HFF-Myc (cell line): Measurements from ENCODE around the gene BABAM2.

Experiments used
- DNase-seq: peaks from one replicate; pipeline ENCODE4 v3.0.0-alpha.2; 2011; ENCODE audit warnings: low read depth; ENCODE audit errors: extremely low read depth
- H3K4me3 ChIP-seq: replicated peaks from 2 replicates; pipeline ENCODE4 v1.5.1; 2011; ENCODE audit warnings: low read depth, mild to moderate bottlenecking, control low read depth, low read length
- CTCF ChIP-seq: IDR thresholded peaks from 2 replicates; pipeline ENCODE4 v1.5.1; 2012; ENCODE audit warnings: mild to moderate bottlenecking, low read depth, low read length, control low read depth; ENCODE audit errors: missing control alignments

The BABAM2 gene

GRCh38 chr2:27980242-27980641 is 89.7 kb downstream of the BABAM2 start:
- no peak for DNase-seq
- no peak for TF ChIP-seq CTCF
- no peak overlapping the region for H3K4me3 ChIP-seq

GRCh38 chr2:27984153-27984552 is 93.6 kb downstream of the BABAM2 start:
- TF ChIP-seq CTCF, result no peak
- no peak overlapping the region for H3K4me3 ChIP-seq
- DNase-seq, result no peak

- DNase-seq, result no peak
- no peak overlapping the region for H3K4me3 ChIP-seq
- TF ChIP-seq CTCF, result no peak
Measured at GRCh38 chr2:27988306-27988705, 97.8 kb downstream of the BABAM2 start.

GRCh38 chr2:27988718-27989117 is 98.2 kb downstream of the BABAM2 start:
- TF ChIP-seq CTCF, result no peak
- no peak for DNase-seq
- no peak overlapping the region for H3K4me3 ChIP-seq

- no peak overlapping the region for H3K4me3 ChIP-seq
- DNase-seq, result no peak
- TF ChIP-seq CTCF, result no peak
Measured at GRCh38 chr2:27989149-27989548, 98.6 kb downstream of the BABAM2 start.

- DNase-seq, result no peak
- TF ChIP-seq CTCF, result no peak
- H3K4me3 ChIP-seq, result no peak overlapping the region
Measured at GRCh38 chr2:27990030-27990590, 99.6 kb downstream of the BABAM2 start.

GRCh38 chr2:27991146-27991545 is 100.6 kb downstream of the BABAM2 start:
- TF ChIP-seq CTCF, result no peak
- H3K4me3 ChIP-seq, result no peak overlapping the region
- DNase-seq, result no peak
